H1 (cell line): Measurements from ENCODE around the gene GAMT. TPM values are rescaled to one million over a fixed set of nuclear protein-coding genes. Genes with fewer than 3 reads are reported as not detected.
A peak's percentile ranks its signal among the peaks of the same experiment; 100 is the strongest.

Experiments
- CTCF ChIA-PET: fragments of 300-600 bp; sonication (Branson Sonifier 250); formaldehyde crosslinking; loops from one replicate; lab custom pipeline; 2021; ENCODE audit not compliant: partially characterized antibody; lab: Charles Lee
- POLR2A ChIA-PET: fragments of 300-600 bp; sonication (Branson Sonifier 250); formaldehyde crosslinking; loops from one replicate; lab custom pipeline; 2021; ENCODE audit warnings: inconsistent platforms; ENCODE audit not compliant: partially characterized antibody; lab: Charles Lee
- DNase-seq, 2 experiments: peaks; one replicate each; pipeline versions ENCODE4 v3.0.0 to v3.0.0-alpha.2; 2010 to 2022; ENCODE audit warnings: low spot score in 2 of 2, low read depth in 1 of 2, mixed read lengths in 1 of 2
- FAIRE-seq: peaks from 2 replicates; lab custom pipeline; 2011; peaks lifted over from hg19 to GRCh38; lab: Jason Lieb, UNC
- H2AFZ ChIP-seq: 2 replicates; pipeline ENCODE4 v1.8.1; 2012; ENCODE audit warnings: low read length, inconsistent platforms
- H2AK5ac ChIP-seq: 2 replicates; pipeline ENCODE4 v1.6.1; 2013; ENCODE audit warnings: low read depth, low read length
- H2BK120ac ChIP-seq: replicated peaks from 2 replicates; pipeline ENCODE3; 2013; ENCODE audit warnings: low read depth, low read length, inconsistent platforms
- H2BK12ac ChIP-seq: 2 replicates; pipeline ENCODE4 v1.6.1; 2013; ENCODE audit warnings: low read depth, low read length
- H2BK15ac ChIP-seq: 2 replicates; pipeline ENCODE4 v1.6.1; 2013; ENCODE audit warnings: low read length
- H2BK20ac ChIP-seq: 2 replicates; pipeline ENCODE4 v1.6.1; 2013; ENCODE audit warnings: low read length
- H2BK5ac ChIP-seq: 2 replicates; pipeline ENCODE4 v1.6.1; 2013; ENCODE audit warnings: low read depth, low read length
- H3K14ac ChIP-seq: 2 replicates; pipeline ENCODE4 v1.6.1; 2013; ENCODE audit warnings: inconsistent platforms; ENCODE audit not compliant: insufficient read length
- H3K18ac ChIP-seq: 2 replicates; pipeline ENCODE4 v1.6.1; 2013; ENCODE audit warnings: low read length; ENCODE audit errors: extremely low read depth
- H3K23ac ChIP-seq: 2 replicates; pipeline ENCODE4 v1.6.1; 2013; ENCODE audit warnings: inconsistent platforms; ENCODE audit not compliant: insufficient read length
- H3K23me2 ChIP-seq: 2 replicates; pipeline ENCODE4 v1.6.1; 2013; ENCODE audit warnings: low read depth, low read length
- H3K27ac ChIP-seq: 2 replicates; pipeline ENCODE4 v1.6.1; 2011; ENCODE audit warnings: low read depth, low read length, inconsistent platforms
- H3K27me3 ChIP-seq, 4 experiments: replicated peaks in 1 of 4; 1 replicate in 1 of 4; 2 replicates in 3 of 4; pipeline versions ENCODE4 v1.6.1 to v1.8.1; 2011 to 2013; ENCODE audit warnings: low read length in 3 of 4, mild to moderate bottlenecking in 3 of 4, inconsistent platforms in 2 of 4, mixed read lengths in 2 of 4, moderate library complexity in 1 of 4; ENCODE audit not compliant: control insufficient read depth in 3 of 4, insufficient read depth in 3 of 4; ENCODE audit errors: extremely low read depth in 1 of 4
- H3K36me3 ChIP-seq, 4 experiments: 2 replicates each; pipeline versions ENCODE4 v1.6.1 to v1.8.1; 2011 to 2013; ENCODE audit warnings: mild to moderate bottlenecking in 4 of 4, low read length in 3 of 4, moderate library complexity in 2 of 4, control low read depth in 1 of 4, inconsistent platforms in 1 of 4; ENCODE audit not compliant: insufficient read depth in 4 of 4, control insufficient read depth in 2 of 4
- H3K4ac ChIP-seq: replicated peaks from 2 replicates; pipeline ENCODE3; 2013; ENCODE audit warnings: low read length, low read depth, mixed read lengths, inconsistent platforms; ENCODE audit not compliant: insufficient read length
- H3K4me1 ChIP-seq, 4 experiments: replicated peaks in 1 of 4; 1 replicate in 1 of 4; 2 replicates in 3 of 4; pipeline versions ENCODE4 v1.6.1 to v1.8.1; 2011 to 2013; ENCODE audit warnings: low read length in 3 of 4, inconsistent platforms in 2 of 4, mixed read lengths in 1 of 4; ENCODE audit not compliant: insufficient read depth in 4 of 4, control insufficient read depth in 3 of 4
- H3K4me2 ChIP-seq, 2 experiments: 2 replicates each; pipeline versions ENCODE4 v1.6.1 to v1.8.1; 2011 to 2013; ENCODE audit warnings: low read depth in 2 of 2, low read length in 2 of 2, control low read depth in 1 of 2, inconsistent platforms in 1 of 2, mild to moderate bottlenecking in 1 of 2; ENCODE audit not compliant: insufficient read depth in 1 of 2
- H3K4me3 ChIP-seq, 4 experiments: fragments of 200-600, 300-600 bp in 1 of 4; sonication (generic), shearing (Covaris generic), sonication (Bioruptor Twin) in 1 of 4; 2 replicates each; pipeline versions ENCODE4 v1.5.1 to v1.8.1; 2011 to 2016; ENCODE audit warnings: low read length in 4 of 4, low read depth in 3 of 4, control low read depth in 2 of 4, inconsistent platforms in 2 of 4, mild to moderate bottlenecking in 2 of 4, mixed read lengths in 1 of 4, moderate library complexity in 1 of 4; ENCODE audit not compliant: insufficient read depth in 2 of 4; ENCODE audit errors: extremely low read depth in 1 of 4
- H3K56ac ChIP-seq: replicated peaks from 2 replicates; pipeline ENCODE3; 2013; ENCODE audit warnings: low read depth, mild to moderate bottlenecking, mixed read lengths, low read length, inconsistent platforms; ENCODE audit not compliant: insufficient read length
- H3K79me1 ChIP-seq: 2 replicates; pipeline ENCODE4 v1.6.1; 2013; ENCODE audit warnings: low read depth, low read length, control low read depth
- H3K79me2 ChIP-seq, 2 experiments: 2 replicates each; pipeline versions ENCODE4 v1.6.1 to v1.8.1; 2012 to 2013; ENCODE audit warnings: low read length in 2 of 2, mild to moderate bottlenecking in 2 of 2, inconsistent platforms in 1 of 2; ENCODE audit not compliant: insufficient read depth in 2 of 2, control insufficient read depth in 1 of 2
- H3K9ac ChIP-seq, 4 experiments: replicated peaks in 1 of 4; 1 replicate in 1 of 4; 2 replicates in 3 of 4; pipeline versions ENCODE4 v1.6.1 to v1.8.1; 2011 to 2013; ENCODE audit warnings: low read depth in 3 of 4, low read length in 3 of 4, control low read depth in 2 of 4, mild to moderate bottlenecking in 2 of 4, moderate library complexity in 2 of 4, inconsistent platforms in 1 of 4; ENCODE audit errors: extremely low read depth in 1 of 4
- H3K9me3 ChIP-seq, 2 experiments: 2 replicates each; pipeline versions ENCODE4 v1.6.1 to v1.8.1; 2012 to 2013; ENCODE audit warnings: mild to moderate bottlenecking in 2 of 2, moderate library complexity in 2 of 2, control low read depth in 1 of 2, inconsistent platforms in 1 of 2, low read depth in 1 of 2, low read length in 1 of 2, mixed read lengths in 1 of 2; ENCODE audit not compliant: insufficient read depth in 2 of 2
- H4K20me1 ChIP-seq, 2 experiments: replicated peaks in 1 of 2; 2 replicates each; pipeline versions ENCODE3 to v1.8.1; 2011 to 2013; ENCODE audit warnings: inconsistent platforms in 2 of 2, low read length in 2 of 2, mild to moderate bottlenecking in 1 of 2; ENCODE audit not compliant: insufficient read depth in 2 of 2, control insufficient read depth in 1 of 2
- H4K5ac ChIP-seq: 2 replicates; pipeline ENCODE4 v1.6.1; 2013; ENCODE audit warnings: low read length, low read depth, mixed read lengths, inconsistent platforms; ENCODE audit not compliant: insufficient read length
- H4K8ac ChIP-seq: 2 replicates; pipeline ENCODE4 v1.8.0; 2013; ENCODE audit warnings: mild to moderate bottlenecking, moderate library complexity, low read length, inconsistent platforms; ENCODE audit not compliant: insufficient read depth; ENCODE audit errors: extremely low read depth
- H4K91ac ChIP-seq: replicated peaks from 2 replicates; pipeline ENCODE3; 2013; ENCODE audit warnings: low read length, mixed read lengths, inconsistent platforms; ENCODE audit not compliant: insufficient read length
- ATF2 ChIP-seq: IDR thresholded peaks from 2 replicates; pipeline ENCODE4 v1.6.1; 2012; ENCODE audit warnings: low read length, inconsistent platforms
- CHD1 ChIP-seq: IDR thresholded peaks from 2 replicates; pipeline ENCODE4 v1.6.1; 2012; ENCODE audit warnings: low read depth, low read length, improper control_type of control experiment
- E2F6 ChIP-seq: IDR thresholded peaks from 2 replicates; pipeline ENCODE4 v1.6.1; 2012; ENCODE audit warnings: inconsistent platforms
- PHF8 ChIP-seq: fragments of 200-600 bp; sonication (generic); conservative IDR thresholded peaks from 2 replicates; pipeline ENCODE4 v1.7.1; 2012; ENCODE audit warnings: low read depth, mild to moderate bottlenecking, inconsistent platforms, low read length, moderate library complexity
- RBBP5 ChIP-seq: IDR thresholded peaks from 2 replicates; pipeline ENCODE4 v1.7.1; 2012; ENCODE audit warnings: low read depth, mild to moderate bottlenecking, inconsistent platforms, low read length, moderate library complexity, borderline replicate concordance
- SIN3A ChIP-seq, 2 experiments: IDR thresholded peaks in 1 of 2; conservative IDR thresholded peaks in 1 of 2; 2 replicates each; pipeline ENCODE4 v1.6.1; 2011 to 2012; ENCODE audit warnings: low read length in 2 of 2, improper control_type of control experiment in 1 of 2, low read depth in 1 of 2, mild to moderate bottlenecking in 1 of 2
- SIRT6 ChIP-seq: IDR thresholded peaks from one replicate; pipeline ENCODE4 v1.7.1; 2012; ENCODE audit warnings: low read length, inconsistent platforms
- TCF12 ChIP-seq: IDR thresholded peaks from 2 replicates; pipeline ENCODE4 v1.6.1; 2011; ENCODE audit warnings: low read depth, mild to moderate bottlenecking, low read length
- WGBS, 2 experiments: shearing (Covaris generic) in 1 of 2; methylation state at CpG; one replicate each; pipeline versions ENCODE4 v1.1.6 to v1.1.7; 2013 to 2015; ENCODE audit warnings: low lambda C conversion rate in 2 of 2, mixed read lengths in 2 of 2, inconsistent platforms in 1 of 2, low coverage in 1 of 2, missing lambda C conversion rate in 1 of 2; ENCODE audit not compliant: insufficient replicate concordance in 2 of 2, insufficient coverage in 1 of 2, insufficient read length in 1 of 2; ENCODE audit errors: extremely low coverage in 1 of 2, missing lambda C conversion rate in 1 of 2; 5-methylcytosine and 5-hydroxymethylcytosine counted together
- polyA plus RNA-seq, 7 experiments: library from polyadenylated mRNA; depleted of rRNA in 3 of 7; stranded (reverse) in 5 of 7; unstranded in 2 of 7; fragments of >200 nt in 5 of 7; fragments of 200-250 nt in 2 of 7; gene quantifications; 1 replicate in 5 of 7; 2 replicates in 1 of 7; 4 replicates in 1 of 7; pipeline versions ENCODE4 v1.2.1 to v1.2.3, GENCODE V29; 2011 to 2013; ENCODE audit warnings: missing spikeins in 2 of 7, mixed read lengths in 2 of 7
- total RNA-seq: library from RNA; stranded (reverse); fragmentation: NEBNext Ultra II Directional; extraction: Animal tissue kit (Norgen Biotek cat#: 25700); gene quantifications from 2 replicates; pipeline ENCODE4 v1.2.1, GENCODE V29; 2021

The GAMT gene
- total and polyA plus RNA-seq, 2 of the 8 experiments (the other 6 are each of a cell fraction or from before 2014, with no cell fraction given) = 17.2 to 35.6 TPM

DNA sequence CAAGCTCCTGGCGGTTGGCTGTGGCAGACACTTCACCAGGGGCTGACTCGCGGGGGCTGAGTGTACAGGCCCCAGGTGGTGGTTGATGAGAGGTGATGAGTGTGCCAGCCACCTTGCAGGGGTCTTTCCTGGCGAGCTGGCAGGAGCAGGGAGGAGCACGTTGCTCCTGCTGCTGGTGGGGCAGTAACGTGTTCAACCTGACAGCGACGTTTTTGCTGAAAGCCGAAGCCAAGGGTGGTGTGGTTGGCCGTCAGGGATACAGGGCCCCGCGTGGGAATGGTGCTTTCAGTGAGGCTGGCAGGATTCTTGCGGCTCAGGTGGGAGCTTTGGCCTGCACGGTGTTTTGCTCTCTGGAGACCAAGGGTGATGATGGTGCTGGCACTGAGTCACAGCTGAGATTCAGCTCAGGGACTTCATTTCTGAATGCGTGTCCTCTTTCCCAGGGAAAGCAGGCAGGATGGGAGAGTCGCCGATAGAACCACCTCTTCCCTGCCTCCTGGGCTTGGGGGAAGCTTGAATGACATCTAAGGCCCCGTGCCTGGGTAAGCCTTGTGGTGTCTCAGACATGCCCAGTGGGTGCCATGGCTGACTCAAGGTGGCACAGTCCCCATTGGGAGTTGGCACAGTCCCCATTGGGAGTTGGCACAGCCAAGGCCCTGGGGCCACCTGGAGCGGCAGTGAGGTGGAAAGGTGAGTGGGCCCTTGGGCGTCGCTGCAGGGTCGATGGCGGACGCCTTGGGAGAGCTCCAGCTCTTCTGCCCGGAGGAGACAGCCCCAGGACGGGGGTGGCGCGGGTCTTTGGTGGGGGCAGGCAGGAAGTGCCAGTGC is 14.9 kb upstream of the GAMT start:
- no peak overlapping the region for H2BK15ac ChIP-seq
- ChIA-PET CTCF (interaction anchor here (0.6 to 1.6 kb wide), 3 partner anchors 11 to 39 kb away, joined by 3 to 5 read pairs (median 4); no protein-coding TSS in a partner anchor), POLR2A (interaction anchor here (0.8 to 2.4 kb wide), 9 partner anchors 9 to 141 kb away, joined by 3 to 9 read pairs (median 4); partner anchors contain the start of gene FAM174C)
- peaks cover 8 to 27% (median 18%) of the 10 kb centered on the region in 4 experiments for H3K4me1 ChIP-seq
- H3K23ac ChIP-seq = no peak overlapping the region
- H2AK5ac ChIP-seq = 0 out of 2 replicates have a peak overlapping the region, but pooled peaks have one; percentile 83
- DNase-seq (no peak), FAIRE-seq (no peak)
- no peak overlapping the region for H4K5ac ChIP-seq
- peak overlapping the region in 2 of 4 experiments; percentile 32 to 42; a peak in 1 of 8 replicates for H3K4me3 ChIP-seq
- WGBS, 2 experiments = 89% methylated on average over 28 of the region's 28 CpGs; no CpG with 5 or more reads in 1 of the 2 experiments
- H3K9ac ChIP-seq = peak overlapping the region in 3 of 4 experiments; percentile 22 to 28 (median 25); a peak in 4 of 7 replicates
- H4K91ac ChIP-seq = no peak overlapping the region
- peak overlapping the region; percentile 60 to 72 for H3K4me2 ChIP-seq
- H3K14ac ChIP-seq = no peak overlapping the region
- H3K27ac ChIP-seq = peak overlapping the region; percentile 18; the same call in 1 of the 2 replicates
- no peak overlapping the region for H2BK12ac ChIP-seq
- peaks cover 25% of the 10 kb centered on the region for H3K79me1 ChIP-seq
- H2BK120ac ChIP-seq = no peak overlapping the region
- no peak overlapping the region for H2BK20ac ChIP-seq
- H4K8ac ChIP-seq = no peak overlapping the region
- peak overlapping the region; percentile 60; the same call in 1 of the 2 replicates for H3K18ac ChIP-seq
- no peak overlapping the region for H3K4ac ChIP-seq
- no peak overlapping the region for H2AFZ ChIP-seq
- peaks cover 61 to 64% of the 10 kb centered on the region in 2 experiments for H4K20me1 ChIP-seq
- no peaks in the 10 kb centered on the region for H3K9me3 ChIP-seq
- peaks cover 2% of the 10 kb centered on the region; the same call in 1 of the 2 replicates for H3K23me2 ChIP-seq
- H3K56ac ChIP-seq = no peak overlapping the region
- peaks cover 50 to 95% of the 10 kb centered on the region in 2 experiments for H3K79me2 ChIP-seq
- no peaks in the 10 kb centered on the region for H3K27me3 ChIP-seq
- H2BK5ac ChIP-seq = peak overlapping the region; percentile 93
- peaks cover 14 to 37% (median 26%) of the 10 kb centered on the region in 4 experiments for H3K36me3 ChIP-seq
- TF ChIP-seq SIN3A (conservative IDR thresholded peaks at IDR 0.05 in 1 of 2, IDR thresholded peaks at IDR 0.05 in 1 of 2; ENCODE audit: low read depth in 1 of 2, low read length in 2 of 2) = no peak
- no peak for TF ChIP-seq PHF8
- no peak for TF ChIP-seq SIRT6
- TF ChIP-seq CHD1 = no peak
- no peak for TF ChIP-seq TCF12
- TF ChIP-seq RBBP5 = no peak
- no peak for TF ChIP-seq E2F6
- no peak for TF ChIP-seq ATF2
